SK-N-MC (cell line): ENCODE results near the gene ITPA.

Experiments used
- EZH2 ChIP-seq: fragments of 200-600 bp; sonication (generic); IDR thresholded peaks from one replicate; pipeline ENCODE4 v1.6.1; 2017; ENCODE audit warnings: antibody characterized with exemption
- FOXP2 ChIP-seq: optimal IDR thresholded peaks from 2 replicates; pipeline ENCODE3; 2011; ENCODE audit warnings: mild to moderate bottlenecking, moderate library complexity; ENCODE audit not compliant: insufficient read depth; ENCODE audit errors: extremely low read length, control extremely low read depth

GRCh38 chr20:3208786-3209256 lies 477 bp upstream of the ITPA start:
- no peak for TF ChIP-seq EZH2
- no peak for TF ChIP-seq FOXP2
